Lung (tissue), 13 donors: ENCODE data around the gene ALOX15B. TPM values are rescaled to one million over a fixed set of nuclear protein-coding genes. Genes with fewer than 3 reads are reported as not detected.

ENCODE experiments used
- ATAC-seq: fragments of 200-7000 bp; cut with Tn5 transposase; one replicate; pipeline ENCODE4 v1.9.1; 2020; ENCODE audit warnings: moderate number of reproducible peaks; ENCODE audit not compliant: insufficient read depth, low FRiP score
- DNase-seq, 3 donors: peaks; one replicate each; pipeline ENCODE4 v3.0.0-alpha.2; 2013 to 2017
- H3K27ac ChIP-seq, 2 donors: one replicate each; pipeline ENCODE4 v1.5.1; 2013; ENCODE audit warnings: mild to moderate bottlenecking in 2 of 2, moderate library complexity in 2 of 2, control low read depth in 1 of 2, inconsistent platforms in 1 of 2, low read depth in 1 of 2, low read length in 1 of 2
- H3K27me3 ChIP-seq, 3 donors: one replicate each; pipeline ENCODE4 v1.5.1; 2013; ENCODE audit warnings: low read length in 2 of 3; ENCODE audit not compliant: control insufficient read depth in 3 of 3, insufficient read depth in 3 of 3
- H3K36me3 ChIP-seq, 4 donors: one replicate each; pipeline ENCODE4 v1.5.1; 2013; ENCODE audit warnings: low read length in 4 of 4, mild to moderate bottlenecking in 1 of 4, moderate library complexity in 1 of 4; ENCODE audit not compliant: control insufficient read depth in 4 of 4, insufficient read depth in 4 of 4
- H3K4me1 ChIP-seq, 5 donors: one replicate each; pipeline ENCODE4 v1.5.1; 2013; ENCODE audit warnings: low read length in 5 of 5, mild to moderate bottlenecking in 2 of 5, moderate library complexity in 1 of 5; ENCODE audit not compliant: control insufficient read depth in 5 of 5, insufficient read depth in 5 of 5
- H3K4me3 ChIP-seq: one replicate; pipeline ENCODE4 v1.5.1; 2013; ENCODE audit warnings: mild to moderate bottlenecking, control low read depth, moderate library complexity
- H3K9ac ChIP-seq, 2 donors: one replicate each; pipeline ENCODE4 v1.5.1; 2013; ENCODE audit warnings: low read length in 2 of 2, control low read depth in 1 of 2; ENCODE audit not compliant: insufficient read depth in 1 of 2
- H3K9me3 ChIP-seq, 4 donors: one replicate each; pipeline ENCODE4 v1.5.1; 2013; ENCODE audit warnings: low read length in 3 of 4, mild to moderate bottlenecking in 1 of 4, moderate library complexity in 1 of 4; ENCODE audit not compliant: control insufficient read depth in 4 of 4, insufficient read depth in 3 of 4
- CTCF ChIP-seq: IDR thresholded peaks from 2 replicates; pipeline ENCODE4 v1.5.1; 2012; ENCODE audit warnings: mild to moderate bottlenecking; ENCODE audit errors: control extremely low read depth, extremely low read depth
- WGBS, 2 donors: extraction: QIAGEN DNeasy Blood & Tissue Kit; methylation state at CpG; one replicate each; pipeline ENCODE4 v1.1.7; 2013; 5-methylcytosine and 5-hydroxymethylcytosine counted together
- polyA plus RNA-seq, 2 donors: library from polyadenylated mRNA; stranded (reverse); fragments of 200-250 nt; gene quantifications; one replicate each; pipeline ENCODE4 v1.2.1, GENCODE V29; 2013
- small RNA-seq: library from RNA; depleted of rRNA; stranded (forward); fragments of <200 nt; gene quantifications from one replicate; pipeline ENCODE3, GENCODE V24; 2014; ENCODE audit warnings: low replicate concordance
- total RNA-seq, 2 donors: library from RNA; depleted of rRNA in 1 of 2; stranded (reverse); fragments of >200 nt in 1 of 2; gene quantifications; one replicate each; pipeline ENCODE4 v1.2.1, GENCODE V29; 2014 to 2021
- donor health status: control.
- donor health status: control.
- donor health status: Bipolar disorder and iron deficiency.
- donor health status: healthy.
- donor health status: DM: yes; HTN: yes; CAD: no.

The ALOX15B gene
- total and polyA plus RNA-seq, 4 donors = 3.4 to 135 (median 73.8) TPM

- Histone ChIP-seq H3K27ac (no peak overlapping the region), H3K36me3 (no peaks in the 10 kb centered on the region), H3K9ac (no peak overlapping the region), H3K4me1 (no peaks in the 10 kb centered on the region), H3K9me3 (no peaks in the 10 kb centered on the region), H3K27me3 (peaks cover 0 to 27% (median 10%) of the 10 kb centered on the region in 3 donors), H3K4me3 (no peak overlapping the region)
- no peak for TF ChIP-seq CTCF
- ATAC-seq (no peak), DNase-seq (no peak)
- 37 to 45% methylated on average over 9 of the region's 9 CpGs for WGBS, 2 donors
Observed at GRCh38 chr17:8091033-8091687, 52.3 kb downstream of the ALOX15B start.

- H3K36me3 ChIP-seq = no peaks in the 10 kb centered on the region
- no peak for ATAC-seq
- WGBS, 2 donors = 76 to 83% methylated on average over 5 to 6 of the region's 6 CpGs
- no peak for TF ChIP-seq CTCF
- H3K4me1 ChIP-seq = no peaks in the 10 kb centered on the region
- H3K9ac ChIP-seq = no peak overlapping the region
- DNase-seq = no peak
- H3K27me3 ChIP-seq = peaks cover 0 to 11% (median 10%) of the 10 kb centered on the region in 3 donors
- no peak overlapping the region for H3K27ac ChIP-seq
- H3K9me3 ChIP-seq = no peaks in the 10 kb centered on the region
- H3K4me3 ChIP-seq = no peak overlapping the region
Observed at GRCh38 chr17:8095361-8095760, 56.5 kb downstream of the ALOX15B start.

DNA sequence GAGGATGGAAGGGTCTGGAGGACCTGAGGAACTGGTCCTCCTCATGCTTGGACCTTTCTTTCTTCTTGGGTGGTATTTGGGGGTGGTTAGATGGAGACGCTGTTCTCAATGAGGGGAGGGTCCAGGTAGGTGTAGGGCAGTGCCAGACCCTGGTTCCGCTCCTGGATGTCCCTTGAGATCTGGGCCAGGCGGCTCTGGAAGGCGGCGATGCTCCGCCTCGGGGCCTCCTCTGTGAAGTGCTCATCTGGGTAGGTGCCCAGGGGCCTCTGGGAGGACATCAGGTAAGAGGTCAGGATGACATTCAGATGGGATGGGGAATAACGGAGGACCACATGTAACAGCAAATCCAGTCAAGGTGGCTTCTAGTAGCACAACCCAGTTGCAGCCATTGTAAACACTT lies 57.7 kb downstream of the ALOX15B start:
- WGBS, 2 donors = 91 to 94% methylated on average over 8 of the region's 8 CpGs
- H3K9me3 ChIP-seq = no peaks in the 10 kb centered on the region
- no peak overlapping the region for H3K4me3 ChIP-seq
- H3K27ac ChIP-seq = no peak overlapping the region
- H3K36me3 ChIP-seq = no peaks in the 10 kb centered on the region
- TF ChIP-seq CTCF = no peak
- no peak overlapping the region for H3K9ac ChIP-seq
- H3K27me3 ChIP-seq = peaks cover 0 to 5% (median 0%) of the 10 kb centered on the region in 3 donors
- ATAC-seq (no peak), DNase-seq (no peak)
- no peaks in the 10 kb centered on the region for H3K4me1 ChIP-seq

Small RNA genes lying within 50 kb of the gene (small RNA-seq; reads per million reads assigned to genes)
- gene MIR4314 = not detected

Other genes starting within 250 kb of the ALOX15B start
- gene KDM6B, start 204.8 kb upstream of the ALOX15B start, total RNA-seq = 10 to 100 TPM; 21.0 to 52.9 TPM
- gene KDM6B, start 204.8 kb upstream of the ALOX15B start, polyA plus RNA-seq = 10 to 100 TPM; 30.2 to 38.9 TPM
- gene TMEM88, start 184.0 kb upstream of the ALOX15B start, total RNA-seq = 10 to 100 TPM in 1 of 2 donors, 1 to 10 TPM in 1; 6.3 to 11.2 TPM
- 10 to 100 TPM; 11.5 to 19.6 TPM for gene TMEM88, start 184.0 kb upstream of the ALOX15B start, polyA plus RNA-seq
- gene NAA38, start 181.5 kb upstream of the ALOX15B start, total RNA-seq = 10 to 100 TPM; 58.2 to 85.3 TPM
- gene NAA38, start 181.5 kb upstream of the ALOX15B start, polyA plus RNA-seq = 100 to 1,000 TPM; 120 to 239 TPM
- 10 to 100 TPM; 17.9 to 21.6 TPM for gene CYB5D1, start 181.1 kb upstream of the ALOX15B start, total RNA-seq
- 10 to 100 TPM in 1 of 2 donors, 1 to 10 TPM in 1; 5.5 to 10.1 TPM for gene CYB5D1, start 181.1 kb upstream of the ALOX15B start, polyA plus RNA-seq
- 100 to 1,000 TPM in 1 of 2 donors, 10 to 100 TPM in 1; 83.0 to 112 TPM for gene CHD3, start 150.3 kb upstream of the ALOX15B start, total RNA-seq
- 10 to 100 TPM; 60.9 to 69.9 TPM for gene CHD3, start 150.3 kb upstream of the ALOX15B start, polyA plus RNA-seq
- 1 to 10 TPM; 5.4 to 8.0 TPM for gene RNF227, start 122.8 kb upstream of the ALOX15B start, total RNA-seq
- gene RNF227, start 122.8 kb upstream of the ALOX15B start, polyA plus RNA-seq = 1 to 10 TPM; 4.1 to 6.0 TPM
- 1 to 10 TPM; 1.3 to 5.8 TPM for gene KCNAB3, start 109.2 kb upstream of the ALOX15B start, total RNA-seq
- 1 to 10 TPM; 2.6 to 3.9 TPM for gene KCNAB3, start 109.2 kb upstream of the ALOX15B start, polyA plus RNA-seq
- gene TRAPPC1, start 107.1 kb upstream of the ALOX15B start, total RNA-seq = 100 to 1,000 TPM in 1 of 2 donors, 10 to 100 TPM in 1; 58.9 to 158 TPM
- gene TRAPPC1, start 107.1 kb upstream of the ALOX15B start, polyA plus RNA-seq = 100 to 1,000 TPM; 172 to 213 TPM
- gene CNTROB, start 106.9 kb upstream of the ALOX15B start, total RNA-seq = 10 to 100 TPM; 60.2 to 72.0 TPM
- gene CNTROB, start 106.9 kb upstream of the ALOX15B start, polyA plus RNA-seq = 10 to 100 TPM; 42.7 to 74.1 TPM
- 1 to 10 TPM in 1 of 2 donors, under 1 TPM in 1; 0.20 to 1.8 TPM for gene GUCY2D, start 36.4 kb upstream of the ALOX15B start, total RNA-seq
- under 1 TPM; 0.27 to 0.51 TPM for gene GUCY2D, start 36.4 kb upstream of the ALOX15B start, polyA plus RNA-seq
- gene ALOX12B, start 48.7 kb downstream of the ALOX15B start, total RNA-seq = under 1 TPM; 0.46 to 0.48 TPM
- under 1 TPM in 1 of 2 donors, not detected in 1; 0.06 TPM for gene ALOX12B, start 48.7 kb downstream of the ALOX15B start, polyA plus RNA-seq
- gene ALOXE3, start 79.5 kb downstream of the ALOX15B start, total RNA-seq = under 1 TPM in 1 of 2 donors, not detected in 1; 0.12 TPM
- under 1 TPM; 0.28 to 0.68 TPM for gene ALOXE3, start 79.5 kb downstream of the ALOX15B start, polyA plus RNA-seq
- under 1 TPM in 1 of 2 donors, not detected in 1; 0.55 TPM for gene HES7, start 85.0 kb downstream of the ALOX15B start, total RNA-seq
- under 1 TPM; 0.22 to 0.28 TPM for gene HES7, start 85.0 kb downstream of the ALOX15B start, polyA plus RNA-seq
- gene PER1, start 113.3 kb downstream of the ALOX15B start, total RNA-seq = 100 to 1,000 TPM; 132 to 238 TPM
- 100 to 1,000 TPM in 1 of 2 donors, 10 to 100 TPM in 1; 93.5 to 126 TPM for gene PER1, start 113.3 kb downstream of the ALOX15B start, polyA plus RNA-seq
- 10 to 100 TPM; 33.9 to 76.2 TPM for gene VAMP2, start 123.9 kb downstream of the ALOX15B start, total RNA-seq
- 10 to 100 TPM; 45.4 to 46.2 TPM for gene VAMP2, start 123.9 kb downstream of the ALOX15B start, polyA plus RNA-seq
- gene TMEM107, start 137.3 kb downstream of the ALOX15B start, total RNA-seq = 10 to 100 TPM; 24.4 to 33.1 TPM
- gene TMEM107, start 137.3 kb downstream of the ALOX15B start, polyA plus RNA-seq = 10 to 100 TPM; 13.2 to 19.0 TPM
- gene BORCS6, start 151.1 kb downstream of the ALOX15B start, total RNA-seq = 10 to 100 TPM in 1 of 2 donors, 1 to 10 TPM in 1; 5.3 to 10.8 TPM
- gene BORCS6, start 151.1 kb downstream of the ALOX15B start, polyA plus RNA-seq = 10 to 100 TPM in 1 of 2 donors, 1 to 10 TPM in 1; 5.6 to 10.5 TPM
- gene AURKB, start 171.5 kb downstream of the ALOX15B start, total RNA-seq = 1 to 10 TPM; 2.1 to 3.9 TPM
- 1 to 10 TPM; 3.6 to 5.7 TPM for gene AURKB, start 171.5 kb downstream of the ALOX15B start, polyA plus RNA-seq
- 10 to 100 TPM; 27.7 to 45.3 TPM for gene CTC1, start 209.0 kb downstream of the ALOX15B start, total RNA-seq
- gene CTC1, start 209.0 kb downstream of the ALOX15B start, polyA plus RNA-seq = 10 to 100 TPM; 19.1 to 26.5 TPM
- gene PFAS, start 210.2 kb downstream of the ALOX15B start, total RNA-seq = 10 to 100 TPM; 20.1 to 47.6 TPM
- gene PFAS, start 210.2 kb downstream of the ALOX15B start, polyA plus RNA-seq = 10 to 100 TPM; 14.0 to 15.3 TPM
- 10 to 100 TPM; 15.5 to 31.6 TPM for gene RANGRF, start 249.6 kb downstream of the ALOX15B start, total RNA-seq
- gene RANGRF, start 249.6 kb downstream of the ALOX15B start, polyA plus RNA-seq = 10 to 100 TPM; 39.1 to 60.1 TPM